NCI-H146 treated with DMSO at 0.1 percent for 48 hours (cell line): ENCODE measurements around the gene OR2T33.
"Not testable (repeated sequence)": the region's sequence is repeated elsewhere in the genome, so short reads cannot be mapped to it uniquely, and the experiment has no call there.

ENCODE experiments used
- DNase-seq: peaks from one replicate; lab custom pipeline; 2025; ENCODE audit not compliant: unreplicated experiment; lab: John Stamatoyannopoulos, UW

Gene OR2T33, protein sequence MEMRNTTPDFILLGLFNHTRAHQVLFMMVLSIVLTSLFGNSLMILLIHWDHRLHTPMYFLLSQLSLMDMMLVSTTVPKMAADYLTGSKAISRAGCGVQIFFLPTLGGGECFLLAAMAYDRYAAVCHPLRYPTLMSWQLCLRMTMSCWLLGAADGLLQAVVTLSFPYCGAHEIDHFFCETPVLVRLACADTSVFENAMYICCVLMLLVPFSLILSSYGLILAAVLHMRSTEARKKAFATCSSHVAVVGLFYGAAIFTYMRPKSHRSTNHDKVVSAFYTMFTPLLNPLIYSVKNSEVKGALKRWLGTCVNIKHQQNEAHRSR

GRCh38 chr1:248277876-248278275 is at the start of gene OR2T33:
Gene OR2T33, minus strand, starts transcription at chr1:248277976. Its CDS starts 4,162 bp downstream, at chr1:248273814.
- no peak for DNase-seq

- DNase-seq, result no peak
These were observed 46.7 kb upstream of the OR2T33 start, which contains the start of gene OR2M7 for GRCh38 chr1:248324468-248324867. Gene OR2M7, minus strand, starts transcription at chr1:248324568. Its CDS starts 0 bp downstream, at chr1:248324568.

- no peak for DNase-seq
These were observed 39.0 kb upstream of the OR2T33 start for GRCh38 chr1:248316796-248317195.

GRCh38 chr1:248306740-248307139 is 29.0 kb upstream of the OR2T33 start:
- not testable (repeated sequence) for DNase-seq

DNA sequence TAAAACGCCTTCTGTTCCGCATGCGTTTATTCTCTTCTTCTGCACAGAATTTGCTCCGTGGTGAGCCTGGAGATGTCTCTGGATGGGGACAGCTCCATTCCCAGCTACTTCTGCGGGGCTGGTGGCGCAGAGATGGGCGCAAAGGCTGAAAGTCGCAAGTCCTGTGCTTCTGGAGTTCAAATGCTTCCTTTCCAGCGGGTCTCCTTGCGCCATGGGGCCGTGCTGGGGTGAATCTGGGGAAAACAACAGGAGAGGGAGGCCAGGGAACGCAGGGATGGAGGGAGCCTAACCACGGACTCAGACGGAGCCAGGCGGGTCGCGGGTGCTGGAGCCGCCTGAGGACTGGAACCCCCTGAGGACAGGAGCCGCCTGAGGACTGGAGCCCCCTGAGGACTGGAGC is 28.3 kb upstream of the OR2T33 start:
- no peak for DNase-seq

- DNase-seq, result not testable (repeated sequence)
These were observed 27.9 kb upstream of the OR2T33 start for GRCh38 chr1:248305672-248306071.

- no peak for DNase-seq
These were observed 25.5 kb upstream of the OR2T33 start, which contains the start of gene OR2T12 for GRCh38 chr1:248303324-248303723. Gene OR2T12, minus strand, starts transcription at chr1:248303424. Its CDS starts 7,846 bp downstream, at chr1:248295578.

DNA sequence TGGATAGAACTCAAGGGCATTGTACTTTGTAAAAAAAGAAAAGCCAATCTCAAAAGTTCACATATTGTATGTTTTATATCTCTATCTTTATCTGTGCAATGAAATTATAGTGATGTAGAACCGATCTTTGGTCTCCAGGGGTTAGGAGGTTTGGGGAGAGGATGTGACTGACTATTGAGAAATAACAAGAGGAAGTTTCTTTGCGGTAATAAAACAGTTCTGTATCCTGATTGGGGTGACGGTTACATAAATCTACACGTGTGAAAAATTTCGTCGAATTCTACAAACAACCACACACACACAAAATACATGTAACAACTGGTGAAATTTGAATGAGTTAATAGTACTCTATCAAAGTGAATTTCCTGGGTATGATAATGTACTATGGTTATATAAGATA is 10.6 kb upstream of the OR2T33 start:
- DNase-seq, result no peak

- DNase-seq, result not testable (repeated sequence)
These were observed 4.6 kb downstream of the OR2T33 start for GRCh38 chr1:248273225-248273624.

GRCh38 chr1:248268178-248268577 is 9.6 kb downstream of the OR2T33 start:
- DNase-seq, result no peak

DNA sequence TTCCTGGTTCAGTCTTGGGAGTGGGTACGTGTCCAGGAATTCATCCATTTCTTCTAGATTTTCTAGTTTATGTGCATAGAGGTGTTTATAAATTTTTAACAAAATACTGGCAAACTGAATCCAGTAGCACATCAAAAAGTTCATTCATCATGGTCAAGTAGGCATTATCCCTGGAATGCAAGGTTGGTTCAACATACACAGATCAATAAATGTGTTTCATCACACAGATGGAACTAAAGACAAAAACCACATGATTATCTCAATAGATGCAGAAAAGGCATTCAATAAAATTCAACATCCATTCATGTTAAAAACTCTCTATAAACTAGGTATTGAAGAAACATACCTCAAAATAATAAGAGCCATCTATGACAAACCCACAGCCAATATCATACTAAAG is 18.5 kb downstream of the OR2T33 start:
- not testable (repeated sequence) for DNase-seq

GRCh38 chr1:248243204-248243603 is 34.6 kb downstream of the OR2T33 start:
- DNase-seq, result peak; percentile 3

GRCh38 chr1:248239478-248239877 is 38.3 kb downstream of the OR2T33 start:
- DNase-seq, result no peak

DNA sequence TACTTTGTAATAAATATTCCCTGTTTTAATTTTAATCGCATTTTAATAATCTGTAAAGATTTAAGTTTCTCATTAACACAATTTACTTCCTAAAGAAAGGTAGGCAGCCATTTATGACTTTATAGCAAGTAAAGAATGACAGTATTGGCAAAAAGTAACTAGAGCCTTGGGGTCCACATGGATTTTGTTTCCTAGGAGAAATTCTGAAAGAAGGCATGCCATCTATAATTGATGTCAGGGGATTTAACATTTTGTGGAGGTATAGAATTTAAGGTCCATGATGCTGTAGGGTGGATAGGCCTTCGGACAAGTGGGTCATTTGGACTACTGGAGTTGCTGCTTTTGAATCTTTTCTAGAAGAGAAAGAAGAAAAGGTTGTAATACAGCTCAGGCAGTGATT is 46.7 kb downstream of the OR2T33 start, which contains the start of gene OR2M4:
TSS of gene OR2M4 (plus strand) at position 301 of the 400 bp plus-strand sequence. CDS start 7,512 bp downstream, outside the sequence.
- no peak for DNase-seq

DNA sequence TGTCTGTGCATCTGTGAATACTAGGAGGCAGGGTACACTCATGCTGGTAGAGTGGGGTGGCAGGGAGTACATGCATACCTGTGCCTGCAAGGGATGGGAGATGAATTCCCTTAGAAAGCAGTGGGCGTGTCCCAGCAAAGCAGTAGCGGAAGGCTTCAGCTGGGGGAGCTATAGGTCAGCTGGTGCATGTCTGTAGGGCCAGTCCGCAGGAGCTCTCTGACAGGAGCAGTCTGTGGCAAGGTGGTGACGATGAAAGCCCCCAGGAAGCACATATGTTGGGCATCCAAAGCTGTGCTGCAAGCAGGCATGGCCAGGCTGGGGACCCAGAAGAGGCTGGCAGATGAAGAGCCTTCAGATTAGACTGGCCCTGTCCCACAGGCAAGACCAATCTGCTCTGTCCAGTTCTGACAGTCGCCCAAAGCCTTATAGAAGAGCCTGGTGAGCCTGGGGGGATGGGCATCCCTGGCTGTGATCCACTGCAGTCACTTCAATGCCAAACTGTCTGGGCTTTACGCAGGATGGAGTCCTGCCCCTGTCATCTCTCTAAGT is 48.3 kb downstream of the OR2T33 start:
- DNase-seq, result no peak

GRCh38 chr1:248225537-248225936 is 52.2 kb downstream of the OR2T33 start:
- DNase-seq, result no peak
